H9 (cell line): Measurements from ENCODE around the gene FBXO21. TPM values are rescaled to one million over a fixed set of nuclear protein-coding genes. Genes with fewer than 3 reads are reported as not detected.

Source experiments
- DNase-seq: peaks from one replicate; pipeline ENCODE4 v3.0.0-alpha.2; 2017
- H2AFZ ChIP-seq: one replicate; pipeline ENCODE4 v1.6.1; 2013; ENCODE audit warnings: mild to moderate bottlenecking, low read length, control low read depth, moderate library complexity
- H2AK5ac ChIP-seq: 2 replicates; pipeline ENCODE4 v1.6.1; 2013; ENCODE audit warnings: low read length, control low read depth, mixed read lengths; ENCODE audit not compliant: insufficient read length
- H2BK120ac ChIP-seq: one replicate; pipeline ENCODE4 v1.6.1; 2013; ENCODE audit warnings: low read depth, mild to moderate bottlenecking, low read length, control low read depth, inconsistent platforms; ENCODE audit not compliant: poor library complexity, severe bottlenecking
- H2BK12ac ChIP-seq: 2 replicates; pipeline ENCODE4 v1.6.1; 2013; ENCODE audit warnings: low read length, control low read depth, mixed read lengths, low read depth; ENCODE audit not compliant: insufficient read length
- H2BK15ac ChIP-seq: 2 replicates; pipeline ENCODE4 v1.6.1; 2013; ENCODE audit warnings: low read depth, low read length, control low read depth
- H2BK20ac ChIP-seq: one replicate; pipeline ENCODE4 v1.6.1; 2013; ENCODE audit warnings: low read depth, mild to moderate bottlenecking, low read length, control low read depth, inconsistent platforms; ENCODE audit not compliant: poor library complexity, severe bottlenecking
- H2BK5ac ChIP-seq: 2 replicates; pipeline ENCODE4 v1.6.1; 2013; ENCODE audit warnings: low read length, control low read depth, mixed read lengths; ENCODE audit not compliant: insufficient read length
- H3K14ac ChIP-seq: 2 replicates; pipeline ENCODE4 v1.6.1; 2013; ENCODE audit warnings: low read length, control low read depth; ENCODE audit not compliant: insufficient read depth
- H3K18ac ChIP-seq: 2 replicates; pipeline ENCODE4 v1.6.1; 2013; ENCODE audit warnings: low read depth, mild to moderate bottlenecking, mixed read lengths, low read length, control low read depth; ENCODE audit not compliant: insufficient read length
- H3K23ac ChIP-seq: 2 replicates; pipeline ENCODE4 v1.6.1; 2013; ENCODE audit warnings: low read length, control low read depth, mixed read lengths, low read depth; ENCODE audit not compliant: insufficient read length
- H3K23me2 ChIP-seq: 2 replicates; pipeline ENCODE4 v1.6.1; 2013; ENCODE audit warnings: low read depth, mild to moderate bottlenecking, mixed read lengths, low read length, control low read depth; ENCODE audit not compliant: insufficient read length, poor library complexity, severe bottlenecking
- H3K27ac ChIP-seq: 2 replicates; pipeline ENCODE4 v1.5.1; 2013; ENCODE audit warnings: low read length, control low read depth, mixed read lengths, low read depth; ENCODE audit not compliant: insufficient read length
- H3K27me3 ChIP-seq: 2 replicates; pipeline ENCODE4 v1.6.1; 2013; ENCODE audit warnings: low read length, control low read depth, inconsistent platforms; ENCODE audit not compliant: insufficient read depth
- H3K4ac ChIP-seq: 2 replicates; pipeline ENCODE4 v1.6.1; 2013; ENCODE audit warnings: low read depth, mild to moderate bottlenecking, control low read depth, inconsistent platforms, low read length, moderate library complexity
- H3K4me1 ChIP-seq: 2 replicates; pipeline ENCODE4 v1.6.1; 2013; ENCODE audit warnings: low read length, control low read depth, inconsistent platforms; ENCODE audit not compliant: insufficient read depth
- H3K4me2 ChIP-seq: 2 replicates; pipeline ENCODE4 v1.6.1; 2013; ENCODE audit warnings: low read length, control low read depth, mixed read lengths; ENCODE audit not compliant: insufficient read length, insufficient read depth
- H3K56ac ChIP-seq: 2 replicates; pipeline ENCODE4 v1.6.1; 2013; ENCODE audit warnings: low read depth, mild to moderate bottlenecking, mixed read lengths, low read length, control low read depth; ENCODE audit not compliant: insufficient read length
- H3K79me1 ChIP-seq: 2 replicates; pipeline ENCODE4 v1.6.1; 2013; ENCODE audit warnings: low read depth, mild to moderate bottlenecking, moderate library complexity, low read length, control low read depth, inconsistent platforms; ENCODE audit not compliant: insufficient read depth, poor library complexity, severe bottlenecking
- H3K79me2 ChIP-seq: 2 replicates; pipeline ENCODE4 v1.6.1; 2013; ENCODE audit warnings: low read length, control low read depth, inconsistent platforms; ENCODE audit not compliant: insufficient read depth
- H3K9ac ChIP-seq: 2 replicates; pipeline ENCODE4 v1.6.1; 2013; ENCODE audit warnings: low read length, control low read depth, mixed read lengths; ENCODE audit not compliant: insufficient read length; ENCODE audit errors: extremely low read depth
- H3K9me3 ChIP-seq: one replicate; pipeline ENCODE4 v1.6.1; 2013; ENCODE audit warnings: low read depth, low read length, inconsistent platforms; ENCODE audit not compliant: control insufficient read depth
- H3T11ph ChIP-seq: one replicate; pipeline ENCODE4 v1.6.1; 2013; ENCODE audit warnings: mild to moderate bottlenecking, low read length, control low read depth, inconsistent platforms
- H4K20me1 ChIP-seq: one replicate; pipeline ENCODE4 v1.6.1; 2013; ENCODE audit not compliant: control insufficient read depth, insufficient read length, insufficient read depth
- H4K5ac ChIP-seq: 2 replicates; pipeline ENCODE4 v1.6.1; 2013; ENCODE audit warnings: low read depth, mild to moderate bottlenecking, mixed read lengths, low read length, control low read depth; ENCODE audit not compliant: insufficient read length
- H4K8ac ChIP-seq: replicated peaks from 2 replicates; pipeline ENCODE4 v1.6.1; 2013; ENCODE audit warnings: low read length, control low read depth, mixed read lengths, low read depth; ENCODE audit not compliant: insufficient read length
- H4K91ac ChIP-seq: 2 replicates; pipeline ENCODE4 v1.6.1; 2013; ENCODE audit warnings: low read depth, mild to moderate bottlenecking, moderate library complexity, mixed read lengths, low read length, control low read depth; ENCODE audit not compliant: insufficient read length
- H3K27ac Mint-ChIP-seq, 3 experiments: 2 replicates in 2 of 3; 3 replicates in 1 of 3; pipeline ENCODE4 v1.8.0; 2020 to 2021; ENCODE audit warnings: mixed read lengths in 3 of 3, mild to moderate bottlenecking in 1 of 3, moderate library complexity in 1 of 3
- H3K27me3 Mint-ChIP-seq: 2 replicates; pipeline ENCODE4 v1.8.0; 2021; ENCODE audit warnings: low read depth, mild to moderate bottlenecking, moderate library complexity, mixed read lengths
- H3K36me3 Mint-ChIP-seq, 3 experiments: 2 replicates in 2 of 3; 3 replicates in 1 of 3; pipeline ENCODE4 v1.8.0; 2020 to 2021; ENCODE audit warnings: low read depth in 3 of 3, mixed read lengths in 3 of 3; ENCODE audit not compliant: insufficient read depth in 1 of 3
- H3K4me1 Mint-ChIP-seq, 2 experiments: 2 replicates each; pipeline ENCODE4 v1.8.0; 2020; ENCODE audit warnings: mixed read lengths in 2 of 2
- H3K4me3 Mint-ChIP-seq, 2 experiments: 2 replicates in 1 of 2; 3 replicates in 1 of 2; pipeline ENCODE4 v1.8.0; 2020 to 2021; ENCODE audit warnings: mild to moderate bottlenecking in 2 of 2, mixed read lengths in 2 of 2, moderate library complexity in 1 of 2
- H3K9me3 Mint-ChIP-seq, 2 experiments: 2 replicates in 1 of 2; 3 replicates in 1 of 2; pipeline ENCODE4 v1.8.0; 2020; ENCODE audit warnings: mild to moderate bottlenecking in 2 of 2, mixed read lengths in 2 of 2, moderate library complexity in 1 of 2
- WGBS: extraction: QIAGEN DNeasy Blood & Tissue Kit; methylation state at CpG from one replicate; pipeline ENCODE4 v1.1.7; 2013; ENCODE audit warnings: missing lambda C conversion rate, low lambda C conversion rate, mixed read lengths; ENCODE audit not compliant: insufficient read length; ENCODE audit errors: extremely low coverage; 5-methylcytosine and 5-hydroxymethylcytosine counted together
- total RNA-seq: library from RNA; stranded (reverse); gene quantifications from 2 replicates; pipeline ENCODE4 v1.2.1, GENCODE V29; 2021
- TF ChIP-seq, protein P1 (sequence below): fragments of 200-600 bp; sonication (generic); conservative IDR thresholded peaks from 3 replicates; pipeline ENCODE4 v1.8.0; 2021; ENCODE audit warnings: antibody characterized with exemption, mild to moderate bottlenecking

FBXO21 gene
- total RNA-seq, 1 experiment from 2014 or later: 58.6 TPM

DNA sequence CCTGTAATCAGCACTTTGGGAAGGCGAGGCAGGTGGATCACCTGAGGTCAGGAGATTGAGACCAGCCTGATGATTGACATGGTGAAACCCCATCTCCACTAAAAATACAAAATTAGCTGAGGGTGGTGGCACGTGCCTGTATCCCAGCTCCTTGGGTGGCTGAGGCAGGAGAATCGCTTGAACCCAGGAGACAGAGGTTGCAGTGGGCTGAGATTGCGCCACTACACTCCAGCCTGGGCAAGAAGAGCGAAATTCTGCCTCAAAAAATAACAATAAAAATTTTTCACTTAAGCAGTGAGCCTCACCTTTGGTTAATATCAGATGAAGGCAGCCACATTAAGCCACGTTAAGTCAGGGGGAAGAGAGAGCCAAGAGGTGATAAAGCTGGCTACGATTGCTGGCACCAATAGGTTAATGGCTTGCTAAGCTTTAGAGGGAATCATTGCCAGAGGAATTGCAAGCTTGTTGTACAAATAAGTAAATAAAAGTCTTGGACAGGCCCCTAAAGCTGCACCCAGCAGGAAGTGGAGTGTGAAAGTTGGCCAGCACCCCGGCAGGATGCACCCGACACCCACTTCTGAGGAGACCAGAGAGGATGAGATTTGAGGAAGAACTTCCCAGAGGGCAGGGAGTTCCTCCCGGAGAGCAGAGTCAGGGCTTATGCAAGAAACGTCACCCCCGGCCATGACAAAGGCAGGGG, 49.7 kb downstream of the FBXO21 start:
- TF ChIP-seq, protein P1, sequence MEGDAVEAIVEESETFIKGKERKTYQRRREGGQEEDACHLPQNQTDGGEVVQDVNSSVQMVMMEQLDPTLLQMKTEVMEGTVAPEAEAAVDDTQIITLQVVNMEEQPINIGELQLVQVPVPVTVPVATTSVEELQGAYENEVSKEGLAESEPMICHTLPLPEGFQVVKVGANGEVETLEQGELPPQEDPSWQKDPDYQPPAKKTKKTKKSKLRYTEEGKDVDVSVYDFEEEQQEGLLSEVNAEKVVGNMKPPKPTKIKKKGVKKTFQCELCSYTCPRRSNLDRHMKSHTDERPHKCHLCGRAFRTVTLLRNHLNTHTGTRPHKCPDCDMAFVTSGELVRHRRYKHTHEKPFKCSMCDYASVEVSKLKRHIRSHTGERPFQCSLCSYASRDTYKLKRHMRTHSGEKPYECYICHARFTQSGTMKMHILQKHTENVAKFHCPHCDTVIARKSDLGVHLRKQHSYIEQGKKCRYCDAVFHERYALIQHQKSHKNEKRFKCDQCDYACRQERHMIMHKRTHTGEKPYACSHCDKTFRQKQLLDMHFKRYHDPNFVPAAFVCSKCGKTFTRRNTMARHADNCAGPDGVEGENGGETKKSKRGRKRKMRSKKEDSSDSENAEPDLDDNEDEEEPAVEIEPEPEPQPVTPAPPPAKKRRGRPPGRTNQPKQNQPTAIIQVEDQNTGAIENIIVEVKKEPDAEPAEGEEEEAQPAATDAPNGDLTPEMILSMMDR: no peak
- no peaks in the 10 kb centered on the region for H3K79me1 ChIP-seq
- Mint-ChIP-seq H3K4me3 (no peak overlapping the region), H3K36me3 (peaks cover 5 to 24% (median 16%) of the 10 kb centered on the region in 3 experiments; a peak in 6 of 7 replicates), H3K4me1 (peaks cover 3 to 10% of the 10 kb centered on the region in 2 experiments; a peak in 2 of 4 replicates), H3K9me3 (no peaks in the 10 kb centered on the region), H3K27ac (peak overlapping the region in 2 of 3 experiments; percentile 46 to 57; a peak in 1 of 7 replicates), H3K27me3 (no peaks in the 10 kb centered on the region)
- H4K20me1 ChIP-seq: no peaks in the 10 kb centered on the region
- no peak overlapping the region for H4K91ac ChIP-seq
- no peaks in the 10 kb centered on the region for H3K27me3 ChIP-seq
- H2BK15ac ChIP-seq: no peak overlapping the region
- H3K4me1 ChIP-seq: no peaks in the 10 kb centered on the region
- H3K9me3 ChIP-seq: no peaks in the 10 kb centered on the region
- no peak overlapping the region for H2BK5ac ChIP-seq
- no peak overlapping the region for H3K23ac ChIP-seq
- H3K23me2 ChIP-seq: no peaks in the 10 kb centered on the region
- no CpG with 5 or more reads among the region's 12 CpGs for WGBS
- no peak overlapping the region for H4K5ac ChIP-seq
- no peak overlapping the region for H3K4me2 ChIP-seq
- H2BK20ac ChIP-seq: no peak overlapping the region
- H4K8ac ChIP-seq: no peak overlapping the region
- H2AK5ac ChIP-seq: no peak overlapping the region
- H3K27ac ChIP-seq: no peak overlapping the region
- H3K18ac ChIP-seq: no peak overlapping the region
- no peak overlapping the region for H3K4ac ChIP-seq
- no peaks in the 10 kb centered on the region for H3K79me2 ChIP-seq
- no peak overlapping the region for H2AFZ ChIP-seq
- no peak overlapping the region for H2BK120ac ChIP-seq
- no peak for DNase-seq
- no peak overlapping the region for H3K9ac ChIP-seq
- H3T11ph ChIP-seq: no peak overlapping the region
- H3K14ac ChIP-seq: no peak overlapping the region
- no peak overlapping the region for H2BK12ac ChIP-seq
- no peak overlapping the region for H3K56ac ChIP-seq
